Amniotic stem cell (primary cell): ENCODE results near the gene KRT32.

Experiments
- DNase-seq: peaks from one replicate; lab custom pipeline; 2025; lab: John Stamatoyannopoulos, UW

Gene KRT32

GRCh38 chr17:41492771-41493170 is 25.6 kb upstream of the KRT32 start:
- DNase-seq: no peak

- DNase-seq: no peak
Measured at GRCh38 chr17:41492351-41492750, 25.2 kb upstream of the KRT32 start.

- no peak for DNase-seq
Measured at GRCh38 chr17:41491476-41491875, 24.3 kb upstream of the KRT32 start.

GRCh38 chr17:41490000-41490990 is 23.1 kb upstream of the KRT32 start:
- DNase-seq: no peak

GRCh38 chr17:41489531-41489930 is 22.3 kb upstream of the KRT32 start, which contains the start of gene KRT36:
KRT36 (minus strand) TSS chr17:41489910; CDS start chr17:41489864, 46 bp downstream.
- DNase-seq: no peak

- no peak for DNase-seq
Measured at GRCh38 chr17:41486809-41487530, 19.8 kb upstream of the KRT32 start.

- no peak for DNase-seq
Measured at GRCh38 chr17:41486316-41486715, 19.1 kb upstream of the KRT32 start.

GRCh38 chr17:41484920-41485904 is 18.0 kb upstream of the KRT32 start:
- no peak for DNase-seq

- DNase-seq: no peak
Measured at GRCh38 chr17:41483991-41484826, 17.0 kb upstream of the KRT32 start.

GRCh38 chr17:41483531-41483930 is 16.3 kb upstream of the KRT32 start:
- no peak for DNase-seq

- no peak for DNase-seq
Measured at GRCh38 chr17:41481036-41481435, 13.8 kb upstream of the KRT32 start, which contains the start of gene KRT35. KRT35 (minus strand) TSS chr17:41481151; CDS start chr17:41481097, 54 bp downstream.

- DNase-seq: no peak
Measured at GRCh38 chr17:41480581-41480980, 13.4 kb upstream of the KRT32 start.

GRCh38 chr17:41480136-41480535 is 12.9 kb upstream of the KRT32 start:
- DNase-seq: no peak

- DNase-seq: no peak
Measured at GRCh38 chr17:41478237-41478636, 11.1 kb upstream of the KRT32 start.

GRCh38 chr17:41476866-41477815 is 10.0 kb upstream of the KRT32 start:
- DNase-seq: no peak

- DNase-seq: no peak
Measured at GRCh38 chr17:41475421-41475820, 8.2 kb upstream of the KRT32 start.

- no peak for DNase-seq
Measured at GRCh38 chr17:41474863-41475262, 7.7 kb upstream of the KRT32 start.

- no peak for DNase-seq
Measured at GRCh38 chr17:41468346-41468745, 1.2 kb upstream of the KRT32 start.

- no peak for DNase-seq
Measured at GRCh38 chr17:41467561-41467960, 375 bp upstream of the KRT32 start.

- DNase-seq: peak; percentile 80
Measured at GRCh38 chr17:41464682-41465081, 2.5 kb downstream of the KRT32 start.
